ENCODE measurements around the gene UQCR11. TPM values are rescaled to one million over a fixed set of nuclear protein-coding genes. Genes with fewer than 3 reads are reported as not detected.
A peak's percentile ranks its signal among the peaks of the same experiment; 100 is the strongest.

Gene UQCR11
- total RNA-seq, 2 experiments from 2014 or later: 231 TPM

DNA sequence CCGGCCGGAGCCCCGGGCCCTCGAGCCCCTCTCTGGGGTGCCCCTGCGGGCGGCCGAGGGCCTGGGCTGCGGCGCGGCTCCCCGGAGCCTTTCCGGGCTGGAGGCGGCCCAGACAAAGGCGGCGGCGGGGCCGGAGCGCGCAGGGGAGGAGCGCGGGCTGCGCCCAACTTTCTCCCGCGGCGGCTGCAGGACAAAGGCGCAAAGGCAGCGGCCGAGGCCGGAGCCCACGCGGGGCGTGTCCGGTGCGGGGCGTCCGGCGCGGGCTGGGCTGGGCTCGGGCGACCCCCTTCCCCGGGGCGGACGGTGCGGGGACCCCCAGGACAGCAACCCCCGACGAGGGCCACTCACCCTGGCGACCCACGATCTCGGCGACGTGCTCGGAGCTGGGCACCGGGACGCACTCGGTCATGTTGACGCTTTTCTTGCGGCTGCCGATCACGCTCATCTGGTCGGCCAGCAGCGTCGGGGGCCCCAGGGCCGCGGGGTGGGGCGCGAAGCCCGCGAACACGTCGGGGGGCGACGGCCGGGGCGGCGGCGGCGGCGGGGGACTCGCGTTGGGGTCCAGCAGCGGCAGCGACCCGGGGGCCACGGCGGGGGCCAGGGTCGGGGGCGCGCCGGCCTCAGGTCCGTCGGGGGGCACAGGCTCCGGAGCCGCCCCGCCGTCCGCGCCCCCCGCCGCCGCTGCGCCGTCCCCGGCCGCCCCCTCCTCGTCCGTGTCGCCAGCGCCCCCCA is 38.0 kb downstream of the UQCR11 start:
- no peak for DNase-seq
- ChIA-PET POLR2A (no interaction called here), CTCF (interaction anchor here (0.6 kb wide), 1 partner anchor 843 kb away, joined by 4 read pairs; no protein-coding TSS in a partner anchor)
- no peak overlapping the region for H3K27ac Mint-ChIP-seq
- H3K4me3 Mint-ChIP-seq: peak overlapping the region; percentile 26
- H3K36me3 Mint-ChIP-seq (ENCODE audit: low read depth): no peaks in the 10 kb centered on the region
- H3K27me3 Mint-ChIP-seq: peaks cover 3% of the 10 kb centered on the region
- intact Hi-C loops (cut with micrococcal nuclease): no loop called here
- ATAC-seq: no peak
- H3K9me3 Mint-ChIP-seq: no peaks in the 10 kb centered on the region
- H3K4me1 Mint-ChIP-seq (ENCODE audit: low read depth): peaks cover 5% of the 10 kb centered on the region
- TF ChIP-seq, protein P1, sequence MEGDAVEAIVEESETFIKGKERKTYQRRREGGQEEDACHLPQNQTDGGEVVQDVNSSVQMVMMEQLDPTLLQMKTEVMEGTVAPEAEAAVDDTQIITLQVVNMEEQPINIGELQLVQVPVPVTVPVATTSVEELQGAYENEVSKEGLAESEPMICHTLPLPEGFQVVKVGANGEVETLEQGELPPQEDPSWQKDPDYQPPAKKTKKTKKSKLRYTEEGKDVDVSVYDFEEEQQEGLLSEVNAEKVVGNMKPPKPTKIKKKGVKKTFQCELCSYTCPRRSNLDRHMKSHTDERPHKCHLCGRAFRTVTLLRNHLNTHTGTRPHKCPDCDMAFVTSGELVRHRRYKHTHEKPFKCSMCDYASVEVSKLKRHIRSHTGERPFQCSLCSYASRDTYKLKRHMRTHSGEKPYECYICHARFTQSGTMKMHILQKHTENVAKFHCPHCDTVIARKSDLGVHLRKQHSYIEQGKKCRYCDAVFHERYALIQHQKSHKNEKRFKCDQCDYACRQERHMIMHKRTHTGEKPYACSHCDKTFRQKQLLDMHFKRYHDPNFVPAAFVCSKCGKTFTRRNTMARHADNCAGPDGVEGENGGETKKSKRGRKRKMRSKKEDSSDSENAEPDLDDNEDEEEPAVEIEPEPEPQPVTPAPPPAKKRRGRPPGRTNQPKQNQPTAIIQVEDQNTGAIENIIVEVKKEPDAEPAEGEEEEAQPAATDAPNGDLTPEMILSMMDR (IDR thresholded peaks at IDR 0.05): no peak

GRCh38 chr19:1566392-1567115 is 38.7 kb downstream of the UQCR11 start:
- intact Hi-C loops (cut with micrococcal nuclease): no loop called here
- Mint-ChIP-seq H3K4me3 (no peak overlapping the region), H3K27ac (no peak overlapping the region), H3K4me1 (ENCODE audit: low read depth) (peaks cover 5% of the 10 kb centered on the region), H3K27me3 (peaks cover 3% of the 10 kb centered on the region), H3K36me3 (ENCODE audit: low read depth) (no peaks in the 10 kb centered on the region), H3K9me3 (no peaks in the 10 kb centered on the region)
- TF ChIP-seq, protein P1 (IDR thresholded peaks at IDR 0.05): no peak
- ATAC-seq: no peak
- POLR2A ChIA-PET: interaction anchor here (0.5 kb wide), 1 partner anchor 74 kb away, joined by 3 read pairs; no protein-coding TSS in a partner anchor
- DNase-seq: no peak
- CTCF ChIA-PET: no interaction called here

GRCh38 chr19:1563251-1563650 is 42.0 kb downstream of the UQCR11 start:
- TF ChIP-seq, protein P1 (IDR thresholded peaks at IDR 0.05): no peak
- Mint-ChIP-seq H3K27me3 (no peaks in the 10 kb centered on the region), H3K4me1 (ENCODE audit: low read depth) (no peaks in the 10 kb centered on the region), H3K27ac (no peak overlapping the region), H3K36me3 (ENCODE audit: low read depth) (no peaks in the 10 kb centered on the region), H3K9me3 (no peaks in the 10 kb centered on the region), H3K4me3 (no peak overlapping the region)
- POLR2A ChIA-PET: no interaction called here
- intact Hi-C loops (cut with micrococcal nuclease): no loop called here
- DNase-seq (no peak), ATAC-seq (no peak)
- CTCF ChIA-PET: interaction anchor here (2.3 kb wide), 1 partner anchor 17 kb away, joined by 9 read pairs; no protein-coding TSS in a partner anchor

DNA sequence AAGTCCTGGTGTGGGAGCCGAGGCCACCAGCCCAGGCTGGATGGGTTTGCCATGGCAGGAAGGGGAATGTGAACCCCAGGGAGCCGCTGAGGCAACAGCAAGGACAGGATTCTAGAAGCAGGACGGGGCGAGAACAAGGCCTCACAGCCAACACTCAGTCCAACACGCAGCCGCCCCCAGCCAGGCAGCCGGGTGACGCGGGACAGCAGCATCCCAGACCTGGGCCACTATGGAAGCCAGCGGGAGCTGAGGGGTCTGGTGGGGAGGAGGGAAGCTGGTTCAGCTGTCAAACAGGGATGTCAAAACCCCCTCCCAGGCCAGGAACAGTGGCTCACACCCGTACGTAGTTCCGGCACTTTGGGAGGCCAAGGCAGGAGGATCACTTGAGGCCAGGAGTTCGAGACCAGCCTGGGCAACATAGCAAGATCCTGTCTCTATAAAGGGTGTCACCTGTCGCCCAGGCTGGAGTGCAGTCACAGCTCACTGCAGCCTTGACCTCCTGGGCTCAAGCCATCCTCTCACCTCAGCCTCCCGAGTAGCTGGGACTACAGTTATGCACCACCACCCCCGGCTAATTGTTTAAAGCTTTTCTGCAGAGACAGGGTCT is 43.9 kb downstream of the UQCR11 start:
- TF ChIP-seq, protein P1 (IDR thresholded peaks at IDR 0.05): no peak
- POLR2A ChIA-PET: no interaction called here
- intact Hi-C loops (cut with micrococcal nuclease): no loop called here
- DNase-seq (no peak), ATAC-seq (no peak)
- H3K4me3 Mint-ChIP-seq: no peak overlapping the region
- H3K9me3 Mint-ChIP-seq: no peaks in the 10 kb centered on the region
- CTCF ChIA-PET: interaction anchor here (1.9 kb wide), 1 partner anchor 15 kb away, joined by 6 read pairs; no protein-coding TSS in a partner anchor
- H3K27me3 Mint-ChIP-seq: no peaks in the 10 kb centered on the region
- no peaks in the 10 kb centered on the region for H3K36me3 Mint-ChIP-seq (ENCODE audit: low read depth)
- no peak overlapping the region for H3K27ac Mint-ChIP-seq
- H3K4me1 Mint-ChIP-seq (ENCODE audit: low read depth): no peaks in the 10 kb centered on the region

All from activated CD8-positive, alpha-beta T cell treated with anti-CD3 and anti-CD28 coated beads for 36 hours (primary cell).